Naive thymus-derived CD8-positive, alpha-beta T cell (primary cell): ENCODE results near the gene SCUBE3. TPM values are rescaled to one million over a fixed set of nuclear protein-coding genes. Genes with fewer than 3 reads are reported as not detected.

ENCODE experiments used
- ATAC-seq, 2 donors: fragments of 150-1000 bp; cut with Tn5 transposase in 1 of 2; sonication (Bioruptor Pico), chemical (Tn5 transposase) in 1 of 2; 1 replicate in 1 of 2; 2 replicates in 1 of 2; pipeline ENCODE4 v1.10.0; 2021; ENCODE audit warnings: mild to moderate bottlenecking in 2 of 2, moderate library complexity in 2 of 2
- POLR2A ChIA-PET: fragments of 350-600 bp; sonication (Branson Sonifier 250); formaldehyde crosslinking; loops from one replicate; lab custom pipeline; 2021; ENCODE audit warnings: antibody characterized with exemption; lab: Charles Lee
- DNase-seq, 10 donors: peaks; one replicate each; pipeline versions ENCODE4 v3.0.0 to v3.0.0-alpha.2; 2020 to 2022
- H3K27ac Mint-ChIP-seq, 10 donors: one replicate each; pipeline ENCODE4 v1.8.0; 2020 to 2022; ENCODE audit warnings: mild to moderate bottlenecking in 10 of 10, mixed read lengths in 10 of 10, moderate library complexity in 4 of 10, inconsistent platforms in 1 of 10
- H3K27me3 Mint-ChIP-seq, 5 donors: one replicate each; pipeline ENCODE4 v1.8.0; 2021 to 2022; ENCODE audit warnings: mixed read lengths in 5 of 5
- H3K36me3 Mint-ChIP-seq, 3 donors: one replicate each; pipeline ENCODE4 v1.8.0; 2020 to 2022; ENCODE audit warnings: mixed read lengths in 3 of 3, mild to moderate bottlenecking in 2 of 3, inconsistent platforms in 1 of 3
- H3K4me1 Mint-ChIP-seq, 4 donors: one replicate each; pipeline ENCODE4 v1.8.0; 2021 to 2022; ENCODE audit warnings: mixed read lengths in 4 of 4
- H3K4me3 Mint-ChIP-seq, 10 donors: one replicate each; pipeline ENCODE4 v1.8.0; 2020 to 2022; ENCODE audit warnings: mild to moderate bottlenecking in 10 of 10, mixed read lengths in 10 of 10, moderate library complexity in 6 of 10, inconsistent platforms in 1 of 10
- H3K9me3 Mint-ChIP-seq, 9 donors: one replicate each; pipeline ENCODE4 v1.8.0; 2020 to 2022; ENCODE audit warnings: mixed read lengths in 9 of 9, mild to moderate bottlenecking in 3 of 9, inconsistent platforms in 1 of 9, moderate library complexity in 1 of 9
- polyA plus RNA-seq, 3 donors: library from polyadenylated mRNA; unstranded; fragments of 300-500 nt; fragmentation: Illumina TruSeq; gene quantifications; one replicate each; pipeline ENCODE4 v1.2.3, GENCODE V29; 2021
- total RNA-seq, 8 experiments: library from RNA in 2 of 8; stranded (reverse) in 2 of 8; gene quantifications; one replicate each; pipeline ENCODE4 v1.2.3 and lab custom pipeline; 2021 to 2026

Gene SCUBE3
- total and polyA plus RNA-seq, 5 experiments from 2014 or later: 0.03 to 0.06 (median 0.05) TPM; not detected in 1

DNA sequence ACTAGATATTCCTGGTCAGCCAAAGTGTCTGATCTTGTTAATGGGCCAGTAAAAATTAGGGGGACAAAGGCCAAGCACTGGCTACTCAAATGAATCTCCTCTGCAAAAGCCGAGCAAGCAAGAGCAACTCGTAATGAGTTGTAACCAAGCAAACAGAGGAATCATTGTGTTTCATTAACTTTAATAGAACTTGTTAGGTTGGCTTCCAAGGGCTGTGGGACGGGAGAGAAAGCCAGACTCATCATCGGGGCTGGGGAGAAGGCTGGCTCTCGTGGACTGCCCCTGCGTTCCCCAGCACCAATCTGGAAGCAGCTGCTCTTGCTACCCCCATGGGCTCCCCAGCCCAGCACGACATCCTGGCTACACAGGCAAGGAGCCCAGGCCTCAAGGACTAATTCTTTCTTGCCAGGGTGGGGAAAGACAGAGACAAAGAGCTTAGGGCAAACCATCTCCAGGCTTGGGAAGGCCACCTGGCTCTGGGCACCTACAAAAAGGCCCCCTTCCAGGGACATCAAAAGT is 10.5 kb upstream of the SCUBE3 start:
- Mint-ChIP-seq H3K9me3 (peaks cover 0 to 4% (median 0%) of the 10 kb centered on the region in 9 donors), H3K4me1 (peaks cover 0 to 2% (median 0%) of the 10 kb centered on the region in 4 donors), H3K27ac (no peak overlapping the region), H3K36me3 (no peaks in the 10 kb centered on the region), H3K4me3 (no peak overlapping the region), H3K27me3 (peaks cover 21 to 70% (median 56%) of the 10 kb centered on the region in 5 donors)
- POLR2A ChIA-PET: no interaction called here
- DNase-seq: no peak
- ATAC-seq: no peak

DNA sequence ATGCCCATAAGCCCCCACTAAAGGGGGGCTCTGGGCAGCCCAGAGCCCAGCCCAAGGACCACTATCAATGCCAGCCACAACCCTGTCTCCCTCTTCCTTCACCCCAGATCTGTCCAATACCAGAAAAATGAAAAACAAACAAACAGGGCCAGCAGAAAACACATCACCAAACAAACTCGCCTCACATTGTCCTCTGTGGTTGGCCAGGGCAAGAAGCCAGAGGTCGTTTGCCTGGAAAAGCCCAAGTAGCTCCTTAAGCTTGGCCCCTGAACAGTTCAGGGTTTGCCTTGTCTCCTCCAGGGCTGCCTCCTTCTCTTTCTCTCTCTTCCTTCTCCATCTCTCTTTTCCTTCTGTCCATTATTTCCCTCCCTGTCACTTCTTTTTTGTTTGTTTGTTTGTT is 10.1 kb upstream of the SCUBE3 start:
- ATAC-seq: no peak
- Mint-ChIP-seq H3K27ac (no peak overlapping the region), H3K36me3 (no peaks in the 10 kb centered on the region), H3K9me3 (no peaks in the 10 kb centered on the region), H3K27me3 (peaks cover 25 to 73% (median 58%) of the 10 kb centered on the region in 5 donors), H3K4me1 (peaks cover 0 to 2% (median 0%) of the 10 kb centered on the region in 4 donors), H3K4me3 (no peak overlapping the region)
- POLR2A ChIA-PET: no interaction called here
- DNase-seq: no peak

DNA sequence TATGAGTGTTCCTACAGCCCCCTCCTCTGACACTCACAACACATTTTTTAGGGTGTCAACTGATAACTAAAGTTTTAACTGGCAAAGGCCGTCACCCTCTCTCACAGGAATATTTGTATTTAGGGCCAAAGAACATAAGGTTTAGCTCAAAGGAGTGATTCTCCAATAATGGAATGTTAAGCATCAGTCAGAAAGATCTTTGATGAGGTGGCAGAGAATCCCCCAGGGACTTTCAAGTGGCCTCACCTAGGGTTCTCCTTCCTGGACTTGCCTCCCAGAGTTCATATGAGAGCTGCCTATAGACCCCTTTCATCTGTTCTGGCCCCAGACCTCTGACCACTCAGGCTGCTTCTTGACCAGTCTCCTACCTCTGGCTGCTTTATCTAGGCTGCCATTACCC is 7.4 kb upstream of the SCUBE3 start:
- Mint-ChIP-seq H3K27me3 (peaks cover 33 to 91% (median 60%) of the 10 kb centered on the region in 5 donors), H3K9me3 (no peaks in the 10 kb centered on the region), H3K36me3 (no peaks in the 10 kb centered on the region), H3K4me1 (peaks cover 0 to 3% (median under 1%) of the 10 kb centered on the region in 4 donors), H3K4me3 (no peak overlapping the region), H3K27ac (no peak overlapping the region)
- POLR2A ChIA-PET: no interaction called here
- DNase-seq: no peak
- ATAC-seq: no peak

DNA sequence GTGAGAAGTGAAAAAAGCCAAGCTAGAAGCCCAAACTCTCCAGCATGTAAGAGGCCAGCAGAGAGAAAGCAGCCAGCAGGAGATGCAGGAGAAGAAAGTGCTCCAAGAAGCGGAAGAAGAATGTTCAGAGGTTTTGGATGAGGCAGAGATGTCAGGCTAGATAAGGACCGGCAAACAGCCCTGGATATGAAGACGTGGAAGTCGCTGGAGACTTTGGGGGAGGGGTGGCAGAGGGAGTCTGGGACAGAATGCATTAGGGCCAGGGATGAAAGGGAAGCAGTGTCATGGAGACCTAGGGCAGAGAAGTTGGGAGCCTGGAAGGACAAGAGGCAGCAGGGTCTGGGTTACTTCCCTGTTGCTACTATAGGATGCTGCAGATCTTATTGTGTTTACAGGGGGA is 5.3 kb upstream of the SCUBE3 start:
- POLR2A ChIA-PET: no interaction called here
- ATAC-seq: no peak

DNA sequence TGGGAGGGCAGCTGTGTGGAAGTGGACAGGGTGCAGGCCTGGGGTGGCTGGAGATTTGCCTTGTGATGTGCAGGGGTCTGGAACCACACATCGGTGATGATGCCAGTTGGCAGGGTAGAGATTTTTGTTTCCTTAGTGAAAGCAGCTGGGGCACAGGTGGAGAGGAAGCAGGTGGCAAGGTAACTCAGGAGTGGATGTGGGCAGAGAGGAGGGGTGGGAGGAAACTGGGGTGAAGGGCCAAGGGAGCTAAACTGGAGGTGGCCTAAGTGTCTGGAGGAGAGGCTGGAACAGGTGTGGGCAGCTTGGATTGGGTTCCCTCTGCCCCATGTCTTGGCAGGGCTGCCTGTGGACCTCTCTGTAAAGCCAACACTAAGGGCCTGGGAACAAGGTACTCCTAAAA is 4.7 kb upstream of the SCUBE3 start:
- ATAC-seq: no peak
- Mint-ChIP-seq H3K4me1 (peaks cover 3 to 10% (median 6%) of the 10 kb centered on the region in 4 donors), H3K27me3 (peaks cover 48 to 90% (median 70%) of the 10 kb centered on the region in 5 donors), H3K9me3 (no peaks in the 10 kb centered on the region), H3K4me3 (no peak overlapping the region), H3K36me3 (peaks cover 0 to 4% (median 0%) of the 10 kb centered on the region in 3 donors), H3K27ac (peak overlapping the region in 1 of 10 donors; percentile 69)
- POLR2A ChIA-PET: no interaction called here
- DNase-seq: no peak

More for the DNA sequence above, 5.3 kb upstream of the SCUBE3 start:
- H3K4me3 Mint-ChIP-seq: no peak overlapping the region
- peaks cover 0 to 4% (median 0%) of the 10 kb centered on the region in 3 donors for H3K36me3 Mint-ChIP-seq
- peaks cover 3 to 10% (median 6%) of the 10 kb centered on the region in 4 donors for H3K4me1 Mint-ChIP-seq
- no peak for DNase-seq
- H3K9me3 Mint-ChIP-seq: no peaks in the 10 kb centered on the region
- peaks cover 48 to 96% (median 71%) of the 10 kb centered on the region in 5 donors for H3K27me3 Mint-ChIP-seq
- H3K27ac Mint-ChIP-seq: no peak overlapping the region

DNA sequence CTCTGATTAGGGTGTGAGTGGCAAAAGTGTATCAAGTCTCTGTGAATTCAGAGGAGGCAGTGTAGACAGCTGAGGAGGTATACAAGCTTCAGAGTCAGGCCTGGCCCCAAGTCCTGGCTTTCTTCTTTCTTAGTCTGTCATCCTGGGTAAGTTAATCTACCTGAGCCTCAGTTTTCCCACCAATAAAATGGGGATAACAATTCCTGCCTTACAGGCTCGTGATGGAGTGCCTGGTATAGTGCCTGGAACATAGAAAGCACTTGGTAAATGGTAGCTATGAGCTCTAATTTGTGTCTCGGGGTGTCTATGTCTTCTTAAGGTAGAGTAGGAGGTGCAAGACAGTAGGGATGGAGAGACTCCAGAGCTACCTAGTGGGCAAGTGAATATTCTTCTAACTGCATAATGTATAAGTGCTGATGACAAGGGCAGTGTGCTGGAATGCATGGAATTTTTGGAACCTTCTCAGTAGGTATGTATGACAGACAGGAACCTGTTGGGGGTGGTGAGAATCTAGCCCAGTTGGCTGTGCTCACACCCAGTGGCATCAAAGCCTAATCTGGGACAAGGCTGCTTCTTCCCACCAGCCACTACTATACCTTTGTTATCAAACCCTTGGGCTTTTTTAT is 4.0 kb upstream of the SCUBE3 start:
- POLR2A ChIA-PET: no interaction called here

DNA sequence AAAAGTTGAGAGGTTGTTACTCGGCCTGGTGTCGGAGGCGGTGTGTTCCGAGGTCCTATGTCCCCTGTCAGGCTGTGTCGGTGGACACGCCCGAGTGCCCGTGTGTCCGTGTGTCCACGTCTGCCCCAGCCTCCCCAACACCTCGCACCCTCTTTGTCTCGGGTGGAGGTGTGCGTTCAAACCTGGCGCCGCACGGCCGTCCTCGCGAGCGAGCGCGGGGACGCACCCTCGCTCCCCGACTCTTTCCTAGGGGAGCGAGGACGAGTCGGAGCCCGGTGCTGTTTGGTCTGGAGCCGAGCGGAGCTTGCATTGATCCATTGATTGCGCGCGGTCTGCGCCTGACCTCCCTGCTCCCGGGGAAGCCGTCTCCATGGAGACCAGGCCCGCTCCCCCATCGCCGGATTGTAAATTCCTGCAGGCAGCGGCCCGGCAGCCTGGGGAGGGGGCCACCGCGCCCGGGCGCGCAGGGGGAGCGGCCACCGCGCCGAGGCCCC is 411 bp upstream of the SCUBE3 start:
- Mint-ChIP-seq H3K9me3 (no peaks in the 10 kb centered on the region), H3K27me3 (peaks cover 55 to 89% (median 68%) of the 10 kb centered on the region in 5 donors), H3K4me1 (peaks cover 6 to 8% (median 7%) of the 10 kb centered on the region in 4 donors), H3K4me3 (peak overlapping the region; percentile 60 to 84 (median 76)), H3K27ac (peak overlapping the region in 2 of 10 donors; percentile 22 to 40), H3K36me3 (peaks cover 0 to 4% (median 0%) of the 10 kb centered on the region in 3 donors)
- DNase-seq (no peak), ATAC-seq (peak in 1 of 2 donors; percentile 23)
- POLR2A ChIA-PET: interaction anchor here (0.6 kb wide), 1 partner anchor 154 kb away, joined by 3 read pairs; no protein-coding TSS in a partner anchor

More for the DNA sequence above, 4.0 kb upstream of the SCUBE3 start:
- ATAC-seq (no peak), DNase-seq (no peak)
- H3K36me3 Mint-ChIP-seq: peaks cover 0 to 4% (median 0%) of the 10 kb centered on the region in 3 donors
- no peaks in the 10 kb centered on the region for H3K9me3 Mint-ChIP-seq
- H3K4me1 Mint-ChIP-seq: peaks cover 4 to 10% (median 6%) of the 10 kb centered on the region in 4 donors
- H3K27me3 Mint-ChIP-seq: peaks cover 45 to 85% (median 65%) of the 10 kb centered on the region in 5 donors
- no peak overlapping the region for H3K4me3 Mint-ChIP-seq
- no peak overlapping the region for H3K27ac Mint-ChIP-seq

DNA sequence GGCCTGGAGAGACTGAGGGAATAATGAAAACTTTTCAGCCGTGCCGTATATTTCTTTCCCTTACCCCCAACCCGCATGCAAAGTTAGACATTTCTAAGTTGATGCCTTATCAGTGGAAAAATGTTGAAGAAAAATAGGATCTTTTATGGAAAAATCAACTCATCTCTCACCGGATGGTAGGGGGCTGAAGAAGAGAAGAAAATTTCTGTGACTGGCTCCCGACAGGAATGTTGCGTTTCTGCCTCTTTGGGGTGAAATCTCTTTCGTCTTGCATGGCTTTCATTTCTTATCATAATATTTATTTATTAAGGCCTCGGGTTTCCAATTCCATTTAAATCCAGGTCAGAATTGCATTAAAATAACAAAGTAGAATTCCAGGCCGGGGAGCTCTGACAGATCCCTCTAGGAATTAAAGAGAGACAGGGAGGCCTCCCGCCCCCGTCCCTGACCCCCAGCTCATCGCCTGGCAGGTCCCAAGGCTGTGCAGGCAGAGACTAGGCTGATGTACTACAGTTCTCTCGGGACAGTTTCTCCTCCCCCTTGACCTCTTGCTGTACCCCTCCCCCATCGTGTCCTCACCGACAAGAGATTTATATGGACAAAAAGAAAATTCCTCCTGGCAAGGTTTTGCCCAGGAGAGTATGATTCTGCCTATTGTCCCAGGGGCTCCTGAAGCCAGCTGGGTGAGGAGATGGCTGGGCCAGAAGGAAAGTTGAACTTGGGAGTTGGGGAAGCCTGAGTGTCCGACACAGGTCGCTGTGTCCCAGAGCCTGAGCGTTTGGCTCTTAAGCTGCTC is 1.3 kb downstream of the SCUBE3 start:
- POLR2A ChIA-PET: no interaction called here
- H3K4me1 Mint-ChIP-seq: peaks cover 5 to 8% (median 6%) of the 10 kb centered on the region in 4 donors
- no peaks in the 10 kb centered on the region for H3K9me3 Mint-ChIP-seq
- H3K27me3 Mint-ChIP-seq: peaks cover 46 to 84% (median 60%) of the 10 kb centered on the region in 5 donors
- H3K36me3 Mint-ChIP-seq: peaks cover 0 to 4% (median 0%) of the 10 kb centered on the region in 3 donors
- no peak for DNase-seq
- H3K4me3 Mint-ChIP-seq: peak overlapping the region in 7 of 10 donors; percentile 22 to 78 (median 56)
- no peak for ATAC-seq
- peak overlapping the region in 1 of 10 donors; percentile 5 for H3K27ac Mint-ChIP-seq

DNA sequence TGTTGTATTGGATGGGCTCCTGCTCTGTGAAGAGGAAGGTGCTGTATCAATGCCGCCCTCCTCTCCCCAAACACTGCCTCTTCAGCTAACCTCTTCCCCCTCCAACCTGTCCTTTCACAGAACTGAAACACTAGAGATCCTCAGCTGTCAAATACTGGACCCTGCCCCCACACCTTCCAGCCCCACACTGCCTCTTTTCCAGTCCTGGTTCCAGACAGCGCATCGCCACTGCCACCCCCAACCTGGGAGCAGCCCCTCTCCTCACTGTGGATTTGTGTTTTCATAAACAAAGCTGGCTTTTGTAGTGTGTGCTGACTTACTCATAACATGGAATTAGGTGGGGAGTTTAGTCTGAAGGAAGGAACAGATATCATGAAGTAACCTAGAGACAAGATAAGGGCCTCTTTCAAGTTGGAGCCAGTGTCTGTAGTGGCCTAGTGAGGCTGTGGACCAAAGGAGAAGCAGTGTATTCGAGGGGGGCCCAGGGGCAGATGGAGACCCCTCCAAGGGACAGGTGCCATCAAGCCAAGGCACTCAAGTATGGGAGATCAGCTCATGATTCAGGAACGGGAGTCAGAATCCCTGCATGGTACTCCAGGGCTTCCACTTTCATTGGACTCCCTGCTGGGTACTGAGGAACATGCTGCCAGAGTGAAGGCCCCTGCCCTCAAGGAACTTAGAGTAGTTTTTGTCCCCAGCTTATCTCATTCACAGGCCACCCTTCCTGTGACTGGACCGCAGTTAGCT is 2.1 kb downstream of the SCUBE3 start:
- peaks cover 42 to 78% (median 56%) of the 10 kb centered on the region in 5 donors for H3K27me3 Mint-ChIP-seq
- POLR2A ChIA-PET: no interaction called here
- H3K4me3 Mint-ChIP-seq: peak overlapping the region in 3 of 10 donors; percentile 26 to 61 (median 50)
- peaks cover 5 to 8% (median 6%) of the 10 kb centered on the region in 4 donors for H3K4me1 Mint-ChIP-seq
- no peaks in the 10 kb centered on the region for H3K9me3 Mint-ChIP-seq
- no peak for DNase-seq
- peaks cover 0 to 4% (median 0%) of the 10 kb centered on the region in 3 donors for H3K36me3 Mint-ChIP-seq
- peak overlapping the region in 2 of 10 donors; percentile 7 to 39 for H3K27ac Mint-ChIP-seq
- ATAC-seq: no peak

DNA sequence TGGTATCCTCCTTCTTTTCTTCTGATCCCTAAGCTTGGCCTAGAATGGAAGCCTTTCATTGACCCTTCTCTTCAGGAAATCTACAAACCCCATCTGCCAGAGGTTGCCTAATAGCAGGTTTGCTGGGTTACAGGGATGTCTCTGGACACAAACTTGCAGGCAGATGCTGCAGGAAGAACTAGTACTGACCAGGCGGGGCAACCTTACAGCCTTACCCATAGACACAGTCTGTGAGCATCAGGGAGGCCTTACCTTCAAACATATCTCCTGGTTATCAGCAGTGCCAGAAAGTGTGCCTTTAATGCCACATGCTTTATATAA is 2.6 kb downstream of the SCUBE3 start:
- no peak for ATAC-seq
- Mint-ChIP-seq H3K4me3 (peak overlapping the region in 2 of 10 donors; percentile 9 to 12), H3K4me1 (peaks cover 5 to 8% (median 6%) of the 10 kb centered on the region in 4 donors), H3K27me3 (peaks cover 38 to 75% (median 52%) of the 10 kb centered on the region in 5 donors), H3K36me3 (peaks cover 0 to 4% (median 0%) of the 10 kb centered on the region in 3 donors), H3K9me3 (no peaks in the 10 kb centered on the region), H3K27ac (no peak overlapping the region)
- no peak for DNase-seq
- POLR2A ChIA-PET: no interaction called here

DNA sequence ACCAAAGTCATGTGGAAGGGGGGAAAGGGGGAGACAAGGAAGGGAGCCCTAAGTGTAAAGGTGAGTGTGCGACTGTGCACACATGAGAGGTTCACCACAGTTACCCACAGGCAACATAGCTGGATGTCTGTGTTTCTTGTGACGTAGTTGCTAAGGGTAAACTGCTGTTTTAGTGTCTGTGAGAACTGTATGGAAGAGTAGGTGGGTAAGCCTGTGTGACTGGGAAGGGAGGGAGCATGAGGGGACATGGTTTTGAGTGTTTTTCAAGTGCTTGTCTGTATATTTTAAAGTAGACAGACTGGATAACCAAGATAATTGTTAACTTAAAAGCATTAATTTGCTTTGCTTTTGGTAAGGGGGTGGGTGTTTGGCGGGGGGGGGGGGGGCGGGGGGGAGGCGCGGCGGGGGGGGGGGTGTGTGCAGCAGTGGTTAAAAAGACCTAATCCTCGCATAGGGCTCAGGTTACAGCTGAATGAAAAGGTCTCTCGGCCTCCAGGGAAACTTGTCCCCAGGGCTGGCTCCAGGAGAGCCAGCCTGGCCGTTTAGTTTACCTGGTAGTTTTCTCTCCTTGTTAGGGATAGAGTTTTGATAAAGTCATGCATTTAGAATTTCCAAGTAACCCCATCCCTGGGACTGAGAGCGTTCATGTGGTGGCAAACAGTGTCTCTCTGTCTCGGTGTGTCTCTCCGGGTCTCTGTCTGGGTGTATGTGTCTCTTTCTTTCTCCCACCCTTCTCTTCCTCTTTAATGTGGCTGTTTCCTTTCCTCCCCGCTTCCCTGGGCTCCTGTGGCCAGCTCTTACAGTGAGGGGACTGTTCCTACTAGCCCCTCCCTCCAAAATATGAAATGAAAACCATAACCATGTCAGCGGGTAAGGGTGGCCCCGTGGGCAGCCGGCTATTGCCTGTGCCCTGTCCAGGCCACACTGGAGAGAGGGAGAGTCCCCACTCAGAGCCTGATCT is 3.4 kb downstream of the SCUBE3 start:
- Mint-ChIP-seq H3K4me3 (no peak overlapping the region), H3K4me1 (peaks cover 5 to 8% (median 6%) of the 10 kb centered on the region in 4 donors), H3K27me3 (peaks cover 31 to 71% (median 44%) of the 10 kb centered on the region in 5 donors), H3K27ac (peak overlapping the region in 1 of 10 donors; percentile 24), H3K9me3 (no peaks in the 10 kb centered on the region), H3K36me3 (peaks cover 0 to 4% (median 0%) of the 10 kb centered on the region in 3 donors)
- POLR2A ChIA-PET: no interaction called here
- DNase-seq (no peak), ATAC-seq (no peak)
